Ishikawa (cell line): ENCODE data around the gene CAMTA1.

Source experiments
- CEBPB ChIP-seq: IDR thresholded peaks from 2 replicates; pipeline ENCODE4 v1.6.1; 2012
- CREB1 ChIP-seq: IDR thresholded peaks from 2 replicates; pipeline ENCODE4 v1.6.1; 2012; ENCODE audit warnings: low read depth
- EGR1 ChIP-seq: IDR thresholded peaks from 2 replicates; pipeline ENCODE4 v1.6.1; 2012
- EP300 ChIP-seq: IDR thresholded peaks from 2 replicates; pipeline ENCODE4 v1.6.1; 2012; ENCODE audit warnings: borderline replicate concordance
- FOXM1 ChIP-seq: IDR thresholded peaks from 2 replicates; pipeline ENCODE4 v1.6.1; 2012; ENCODE audit warnings: low read depth, borderline replicate concordance
- MAX ChIP-seq: IDR thresholded peaks from 2 replicates; pipeline ENCODE4 v1.6.1; 2012
- NFIC ChIP-seq: IDR thresholded peaks from 2 replicates; pipeline ENCODE4 v1.6.1; 2012
- RAD21 ChIP-seq: IDR thresholded peaks from 2 replicates; pipeline ENCODE4 v1.6.1; 2012; ENCODE audit warnings: low read depth
- REST ChIP-seq: IDR thresholded peaks from 2 replicates; pipeline ENCODE4 v1.6.1; 2012; ENCODE audit warnings: low read depth, mild to moderate bottlenecking
- TAF1 ChIP-seq: IDR thresholded peaks from 2 replicates; pipeline ENCODE4 v1.6.1; 2012; ENCODE audit warnings: low read depth, mild to moderate bottlenecking
- TCF12 ChIP-seq: IDR thresholded peaks from 2 replicates; pipeline ENCODE4 v1.6.1; 2012; ENCODE audit warnings: low read depth
- TEAD4 ChIP-seq: IDR thresholded peaks from 2 replicates; pipeline ENCODE4 v1.6.1; 2012
- USF1 ChIP-seq: IDR thresholded peaks from 2 replicates; pipeline ENCODE4 v1.6.1; 2012
- YY1 ChIP-seq: IDR thresholded peaks from 2 replicates; pipeline ENCODE4 v1.6.1; 2012; ENCODE audit warnings: low read depth
- ZBTB7A ChIP-seq: IDR thresholded peaks from 2 replicates; pipeline ENCODE4 v1.6.1; 2012; ENCODE audit warnings: low read depth

CAMTA1 gene

GRCh38 chr1:7376676-7377075 is 591.4 kb downstream of the CAMTA1 start:
- no peak for TF ChIP-seq FOXM1
- TF ChIP-seq RAD21 = no peak
- TF ChIP-seq TAF1 = no peak
- no peak for TF ChIP-seq CREB1
- no peak for TF ChIP-seq TCF12
- TF ChIP-seq ZBTB7A = no peak
- no peak for TF ChIP-seq EGR1
- no peak for TF ChIP-seq NFIC
- no peak for TF ChIP-seq TEAD4
- TF ChIP-seq YY1 = no peak
- TF ChIP-seq USF1 = no peak
- no peak for TF ChIP-seq CEBPB
- no peak for TF ChIP-seq MAX
- no peak for TF ChIP-seq EP300
- TF ChIP-seq REST = no peak

GRCh38 chr1:7378346-7379130 is 593.3 kb downstream of the CAMTA1 start:
- no peak for TF ChIP-seq REST
- TF ChIP-seq NFIC = no peak
- TF ChIP-seq EGR1 = no peak
- no peak for TF ChIP-seq CEBPB
- no peak for TF ChIP-seq ZBTB7A
- no peak for TF ChIP-seq CREB1
- TF ChIP-seq EP300 = no peak
- TF ChIP-seq TCF12 = no peak
- TF ChIP-seq FOXM1 = no peak
- no peak for TF ChIP-seq RAD21
- no peak for TF ChIP-seq TAF1
- TF ChIP-seq MAX = no peak
- TF ChIP-seq YY1 = no peak
- TF ChIP-seq USF1 = no peak

- no peak for TF ChIP-seq EP300
- TF ChIP-seq FOXM1 = no peak
- TF ChIP-seq ZBTB7A = no peak
- no peak for TF ChIP-seq USF1
- TF ChIP-seq TCF12 = no peak
- TF ChIP-seq EGR1 = no peak
- no peak for TF ChIP-seq REST
- TF ChIP-seq TAF1 = no peak
- no peak for TF ChIP-seq CEBPB
- no peak for TF ChIP-seq TEAD4
- TF ChIP-seq CREB1 = no peak
- TF ChIP-seq YY1 = no peak
- TF ChIP-seq RAD21 = no peak
- TF ChIP-seq MAX = no peak
- TF ChIP-seq NFIC = no peak
Observed at GRCh38 chr1:7379441-7379971, 594.3 kb downstream of the CAMTA1 start.
